Dendritic cell treated with granulocyte-macrophage colony-stimulating factor and Interleukin-4, amounts not matched to agents 40 ng/mL and 50 ng/mL, for 4 days (primary cell): Measurements from ENCODE around the gene FUZ.
A peak's percentile ranks its signal among the peaks of the same experiment; 100 is the strongest.
"Not testable (repeated sequence)": the region's sequence is repeated elsewhere in the genome, so short reads cannot be mapped to it uniquely, and the experiment has no call there.

ENCODE experiments used
- H3K27ac Mint-ChIP-seq: one replicate; pipeline ENCODE4 v1.8.0; 2022; ENCODE audit warnings: mild to moderate bottlenecking, mixed read lengths
- H3K27me3 Mint-ChIP-seq: one replicate; pipeline ENCODE4 v1.8.0; 2022; ENCODE audit warnings: mild to moderate bottlenecking, mixed read lengths
- H3K36me3 Mint-ChIP-seq: one replicate; pipeline ENCODE4 v1.8.0; 2022; ENCODE audit warnings: low read depth, mixed read lengths
- H3K4me1 Mint-ChIP-seq: one replicate; pipeline ENCODE4 v1.8.0; 2022; ENCODE audit warnings: low read depth, mixed read lengths
- H3K4me3 Mint-ChIP-seq: one replicate; pipeline ENCODE4 v1.8.0; 2022; ENCODE audit warnings: mild to moderate bottlenecking, moderate library complexity, mixed read lengths
- H3K9me3 Mint-ChIP-seq: one replicate; pipeline ENCODE4 v1.8.0; 2022; ENCODE audit warnings: mixed read lengths
- intact Hi-C: fragments of 100-400 bp; cut with micrococcal nuclease; formaldehyde crosslinking; loops from one replicate; pipeline ENCODE4 v1.15.0; 2022

FUZ gene

GRCh38 chr19:49831592-49831991, 18.5 kb upstream of the FUZ start:
- H3K36me3 Mint-ChIP-seq = peaks cover 100% of the 10 kb centered on the region
- H3K27ac Mint-ChIP-seq = no peak overlapping the region
- no peaks in the 10 kb centered on the region for H3K27me3 Mint-ChIP-seq
- intact Hi-C loops = no loop called here
- no peak overlapping the region for H3K4me3 Mint-ChIP-seq
- H3K9me3 Mint-ChIP-seq = no peaks in the 10 kb centered on the region
- peaks cover 29% of the 10 kb centered on the region for H3K4me1 Mint-ChIP-seq

- intact Hi-C loops = no loop called here
Measured at GRCh38 chr19:49830766-49831165, 17.7 kb upstream of the FUZ start.

GRCh38 chr19:49829721-49830120, 16.6 kb upstream of the FUZ start:
- H3K9me3 Mint-ChIP-seq = no peaks in the 10 kb centered on the region

More at GRCh38 chr19:49830766-49831165, 17.7 kb upstream of the FUZ start:
- Mint-ChIP-seq H3K4me3 (no peak overlapping the region), H3K9me3 (no peaks in the 10 kb centered on the region), H3K27me3 (no peaks in the 10 kb centered on the region), H3K36me3 (peaks cover 100% of the 10 kb centered on the region), H3K4me1 (peaks cover 29% of the 10 kb centered on the region), H3K27ac (no peak overlapping the region)

GRCh38 chr19:49829200-49829599, 16.1 kb upstream of the FUZ start:
- H3K4me1 Mint-ChIP-seq = peaks cover 31% of the 10 kb centered on the region

More at GRCh38 chr19:49829721-49830120, 16.6 kb upstream of the FUZ start:
- intact Hi-C loops = no loop called here
- Mint-ChIP-seq H3K4me1 (peaks cover 29% of the 10 kb centered on the region), H3K27me3 (no peaks in the 10 kb centered on the region), H3K27ac (no peak overlapping the region), H3K36me3 (peaks cover 100% of the 10 kb centered on the region), H3K4me3 (no peak overlapping the region)

GRCh38 chr19:49827034-49827433, 13.9 kb upstream of the FUZ start:
- intact Hi-C loops = no loop called here
- H3K4me1 Mint-ChIP-seq = peaks cover 33% of the 10 kb centered on the region
- no peaks in the 10 kb centered on the region for H3K27me3 Mint-ChIP-seq
- H3K9me3 Mint-ChIP-seq = no peaks in the 10 kb centered on the region
- H3K27ac Mint-ChIP-seq = no peak overlapping the region
- no peak overlapping the region for H3K4me3 Mint-ChIP-seq
- peaks cover 100% of the 10 kb centered on the region for H3K36me3 Mint-ChIP-seq

More at GRCh38 chr19:49829200-49829599, 16.1 kb upstream of the FUZ start:
- H3K9me3 Mint-ChIP-seq = no peaks in the 10 kb centered on the region
- peaks cover 100% of the 10 kb centered on the region for H3K36me3 Mint-ChIP-seq
- H3K27me3 Mint-ChIP-seq = no peaks in the 10 kb centered on the region
- intact Hi-C loops = no loop called here
- no peak overlapping the region for H3K4me3 Mint-ChIP-seq
- H3K27ac Mint-ChIP-seq = no peak overlapping the region

GRCh38 chr19:49824662-49825061, 11.6 kb upstream of the FUZ start:
- Mint-ChIP-seq H3K4me3 (no peak overlapping the region), H3K36me3 (peaks cover 93% of the 10 kb centered on the region), H3K4me1 (peaks cover 19% of the 10 kb centered on the region), H3K27ac (no peak overlapping the region), H3K9me3 (no peaks in the 10 kb centered on the region), H3K27me3 (no peaks in the 10 kb centered on the region)
- intact Hi-C loops = no loop called here

GRCh38 chr19:49823472-49823871, 10.4 kb upstream of the FUZ start:
- Mint-ChIP-seq H3K4me1 (peaks cover 30% of the 10 kb centered on the region), H3K36me3 (peaks cover 93% of the 10 kb centered on the region), H3K4me3 (no peak overlapping the region), H3K27ac (no peak overlapping the region), H3K9me3 (no peaks in the 10 kb centered on the region), H3K27me3 (no peaks in the 10 kb centered on the region)
- intact Hi-C loops = no loop called here

- Mint-ChIP-seq H3K36me3 (peaks cover 72% of the 10 kb centered on the region), H3K4me1 (peaks cover 36% of the 10 kb centered on the region), H3K4me3 (no peak overlapping the region), H3K27ac (no peak overlapping the region), H3K27me3 (no peaks in the 10 kb centered on the region), H3K9me3 (no peaks in the 10 kb centered on the region)
- intact Hi-C loops = no loop called here
Measured at GRCh38 chr19:49820125-49820524, 7.0 kb upstream of the FUZ start.

- H3K4me1 Mint-ChIP-seq = peaks cover 38% of the 10 kb centered on the region
- intact Hi-C loops = loop anchor here (5.0 kb wide), 1 partner anchor 48 kb away; the partner anchor contains the start of gene PNKP
- H3K27me3 Mint-ChIP-seq, H3K9me3 Mint-ChIP-seq: not testable (repeated sequence)
- peak overlapping the region; percentile 98 for H3K27ac Mint-ChIP-seq
- H3K36me3 Mint-ChIP-seq = peaks cover 67% of the 10 kb centered on the region
- peak overlapping the region; percentile 99 for H3K4me3 Mint-ChIP-seq
Measured at GRCh38 chr19:49819452-49820115, 6.5 kb upstream of the FUZ start.

- H3K9me3 Mint-ChIP-seq = no peaks in the 10 kb centered on the region
- H3K27me3 Mint-ChIP-seq = no peaks in the 10 kb centered on the region
- H3K4me3 Mint-ChIP-seq = peak overlapping the region; percentile 99
- H3K4me1 Mint-ChIP-seq = peaks cover 39% of the 10 kb centered on the region
- peaks cover 59% of the 10 kb centered on the region for H3K36me3 Mint-ChIP-seq
- intact Hi-C loops = loop anchor here (5.0 kb wide), 1 partner anchor 48 kb away; the partner anchor contains the start of gene PNKP
- H3K27ac Mint-ChIP-seq = peak overlapping the region; percentile 98
Measured at GRCh38 chr19:49818649-49819370, 5.7 kb upstream of the FUZ start.

GRCh38 chr19:49817964-49818648, 5.0 kb upstream of the FUZ start, which contains the start of gene MED25:
Gene MED25 (plus strand): TSS chr19:49818289. CDS start chr19:49818342, 53 bp downstream.
- no peaks in the 10 kb centered on the region for H3K27me3 Mint-ChIP-seq
- H3K4me1 Mint-ChIP-seq = peaks cover 34% of the 10 kb centered on the region
- intact Hi-C loops = loop anchor here (5.0 kb wide), 1 partner anchor 49 kb away; the partner anchor contains the start of gene PNKP
- H3K9me3 Mint-ChIP-seq = no peaks in the 10 kb centered on the region
- peak within 1 kb of the TSS; percentile 99 for H3K4me3 Mint-ChIP-seq
- H3K36me3 Mint-ChIP-seq = peaks cover 53% of the 10 kb centered on the region
- H3K27ac Mint-ChIP-seq = peak within 1 kb of the TSS; percentile 98

- Mint-ChIP-seq H3K36me3 (peaks cover 46% of the 10 kb centered on the region), H3K27me3 (no peaks in the 10 kb centered on the region), H3K4me3 (no peak overlapping the region), H3K4me1 (peaks cover 47% of the 10 kb centered on the region), H3K27ac (no peak overlapping the region), H3K9me3 (no peaks in the 10 kb centered on the region)
- intact Hi-C loops = loop anchor here (5.0 kb wide), 1 partner anchor 51 kb away; the partner anchor contains the start of gene PNKP
Measured at GRCh38 chr19:49816590-49816989, 3.5 kb upstream of the FUZ start.

GRCh38 chr19:49814010-49814409, 918 bp upstream of the FUZ start:
- no peaks in the 10 kb centered on the region for H3K9me3 Mint-ChIP-seq
- H3K36me3 Mint-ChIP-seq = peaks cover 30% of the 10 kb centered on the region
- peak overlapping the region; percentile 39 for H3K4me3 Mint-ChIP-seq
- intact Hi-C loops = no loop called here
- H3K4me1 Mint-ChIP-seq = peaks cover 55% of the 10 kb centered on the region
- H3K27ac Mint-ChIP-seq = peak overlapping the region; percentile 95
- peaks cover 3% of the 10 kb centered on the region for H3K27me3 Mint-ChIP-seq
